ENCODE measurements around the gene LMLN.
A peak's percentile ranks its signal among the peaks of the same experiment; 100 is the strongest.
"Not testable (repeated sequence)": the region's sequence is repeated elsewhere in the genome, so short reads cannot be mapped to it uniquely, and the experiment has no call there.

LMLN gene

GRCh38 chr3:197955892-197956477 lies 4.0 kb upstream of the LMLN start:
- Histone ChIP-seq H3K27me3 (replicated peaks; ENCODE audit: control insufficient read depth, insufficient read depth, low read length) (no peaks in the 10 kb centered on the region), H3K36me3 (ENCODE audit: control insufficient read depth, insufficient read depth, low read length) (peaks cover 23% of the 10 kb centered on the region), H3K4me3 (replicated peaks; ENCODE audit: low read depth, low read length) (no peak overlapping the region)
- no peak for DNase-seq (ENCODE audit: extremely low read depth, insufficient read length)
- no peak for TF ChIP-seq CTCF (IDR thresholded peaks at IDR 0.05; ENCODE audit: insufficient read depth, low read length, poor library complexity, severe bottlenecking)

GRCh38 chr3:197956626-197956988 lies 3.4 kb upstream of the LMLN start:
- Histone ChIP-seq H3K36me3 (ENCODE audit: control insufficient read depth, insufficient read depth, low read length) (peaks cover 23% of the 10 kb centered on the region), H3K4me3 (replicated peaks; ENCODE audit: low read depth, low read length) (no peak overlapping the region), H3K27me3 (replicated peaks; ENCODE audit: control insufficient read depth, insufficient read depth, low read length) (no peaks in the 10 kb centered on the region)
- no peak for TF ChIP-seq CTCF (IDR thresholded peaks at IDR 0.05; ENCODE audit: insufficient read depth, low read length, poor library complexity, severe bottlenecking)
- no peak for DNase-seq (ENCODE audit: extremely low read depth, insufficient read length)

- DNase-seq (ENCODE audit: extremely low read depth, insufficient read length): no peak
These were observed 2.3 kb upstream of the LMLN start for GRCh38 chr3:197957790-197958133.

GRCh38 chr3:197958346-197958745 lies 1.7 kb upstream of the LMLN start:
- DNase-seq (ENCODE audit: extremely low read depth, insufficient read length): no peak
- peaks cover 16% of the 10 kb centered on the region for H3K36me3 ChIP-seq (ENCODE audit: control insufficient read depth, insufficient read depth, low read length)
- no peak overlapping the region for H3K4me3 ChIP-seq (replicated peaks; ENCODE audit: low read depth, low read length)
- no peak for TF ChIP-seq CTCF (IDR thresholded peaks at IDR 0.05; ENCODE audit: insufficient read depth, low read length, poor library complexity, severe bottlenecking)
- no peaks in the 10 kb centered on the region for H3K27me3 ChIP-seq (replicated peaks; ENCODE audit: control insufficient read depth, insufficient read depth, low read length)

More at GRCh38 chr3:197957790-197958133, 2.3 kb upstream of the LMLN start:
- Histone ChIP-seq H3K27me3 (replicated peaks; ENCODE audit: control insufficient read depth, insufficient read depth, low read length) (no peaks in the 10 kb centered on the region), H3K36me3 (ENCODE audit: control insufficient read depth, insufficient read depth, low read length) (peaks cover 19% of the 10 kb centered on the region), H3K4me3 (replicated peaks; ENCODE audit: low read depth, low read length) (no peak overlapping the region)
- TF ChIP-seq CTCF (IDR thresholded peaks at IDR 0.05; ENCODE audit: insufficient read depth, low read length, poor library complexity, severe bottlenecking): no peak

GRCh38 chr3:197958848-197959247 lies 1.2 kb upstream of the LMLN start:
- H3K27me3 ChIP-seq (replicated peaks; ENCODE audit: control insufficient read depth, insufficient read depth, low read length); H3K4me3 ChIP-seq (replicated peaks; ENCODE audit: low read depth, low read length); DNase-seq (ENCODE audit: extremely low read depth, insufficient read length): not testable (repeated sequence)
- peaks cover 13% of the 10 kb centered on the region for H3K36me3 ChIP-seq (ENCODE audit: control insufficient read depth, insufficient read depth, low read length)

GRCh38 chr3:197959500-197959890 lies 522 bp upstream of the LMLN start:
- Histone ChIP-seq H3K27me3 (replicated peaks; ENCODE audit: control insufficient read depth, insufficient read depth, low read length) (no peaks in the 10 kb centered on the region), H3K4me3 (replicated peaks; ENCODE audit: low read depth, low read length) (peak overlapping the region; percentile 80), H3K36me3 (ENCODE audit: control insufficient read depth, insufficient read depth, low read length) (peaks cover 7% of the 10 kb centered on the region)
- DNase-seq (ENCODE audit: extremely low read depth, insufficient read length): no peak
- TF ChIP-seq CTCF (IDR thresholded peaks at IDR 0.05; ENCODE audit: insufficient read depth, low read length, poor library complexity, severe bottlenecking): no peak

Measured in GM06990 (cell line).